NB4 (cell line): Measurements from ENCODE around the gene USH2A.

ENCODE experiments used
- MYC ChIP-seq: IDR thresholded peaks from 2 replicates; pipeline ENCODE4 v1.6.1; 2011; ENCODE audit warnings: low read depth, low read length
- POLR2A ChIP-seq: IDR thresholded peaks from 2 replicates; pipeline ENCODE4 v1.6.1; 2011; ENCODE audit warnings: mild to moderate bottlenecking; ENCODE audit not compliant: insufficient read length; ENCODE audit errors: extremely low read depth
- TF ChIP-seq, protein P1 (sequence below): IDR thresholded peaks from one replicate; pipeline ENCODE4 v1.5.1; 2012; ENCODE audit warnings: low read depth, low read length
- TF ChIP-seq, protein P2 (sequence below): IDR thresholded peaks from 2 replicates; pipeline ENCODE4 v1.6.1; 2011; ENCODE audit warnings: low read depth, low read length

DNA sequence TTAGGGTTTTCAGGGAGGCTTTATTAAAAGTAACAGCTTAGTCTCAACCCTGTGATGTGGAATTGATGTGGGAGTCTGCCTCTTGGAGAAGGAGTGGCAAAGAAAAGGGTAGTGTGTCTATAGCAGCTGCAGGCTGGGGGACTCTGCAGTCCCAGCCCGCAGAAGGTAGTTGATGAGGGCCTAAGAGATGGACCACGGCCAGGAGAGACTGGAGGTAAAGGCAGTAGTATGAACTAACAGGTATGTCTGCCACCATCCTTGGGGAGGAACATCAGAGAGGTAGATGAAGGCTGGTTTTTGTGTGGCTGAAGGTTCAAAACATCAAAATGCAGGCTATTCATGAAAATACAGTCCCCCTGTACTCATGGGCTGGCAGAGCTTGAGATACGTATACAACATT, 744.0 kb downstream of the USH2A start:
- TF ChIP-seq, protein P1, sequence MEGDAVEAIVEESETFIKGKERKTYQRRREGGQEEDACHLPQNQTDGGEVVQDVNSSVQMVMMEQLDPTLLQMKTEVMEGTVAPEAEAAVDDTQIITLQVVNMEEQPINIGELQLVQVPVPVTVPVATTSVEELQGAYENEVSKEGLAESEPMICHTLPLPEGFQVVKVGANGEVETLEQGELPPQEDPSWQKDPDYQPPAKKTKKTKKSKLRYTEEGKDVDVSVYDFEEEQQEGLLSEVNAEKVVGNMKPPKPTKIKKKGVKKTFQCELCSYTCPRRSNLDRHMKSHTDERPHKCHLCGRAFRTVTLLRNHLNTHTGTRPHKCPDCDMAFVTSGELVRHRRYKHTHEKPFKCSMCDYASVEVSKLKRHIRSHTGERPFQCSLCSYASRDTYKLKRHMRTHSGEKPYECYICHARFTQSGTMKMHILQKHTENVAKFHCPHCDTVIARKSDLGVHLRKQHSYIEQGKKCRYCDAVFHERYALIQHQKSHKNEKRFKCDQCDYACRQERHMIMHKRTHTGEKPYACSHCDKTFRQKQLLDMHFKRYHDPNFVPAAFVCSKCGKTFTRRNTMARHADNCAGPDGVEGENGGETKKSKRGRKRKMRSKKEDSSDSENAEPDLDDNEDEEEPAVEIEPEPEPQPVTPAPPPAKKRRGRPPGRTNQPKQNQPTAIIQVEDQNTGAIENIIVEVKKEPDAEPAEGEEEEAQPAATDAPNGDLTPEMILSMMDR = no peak
- TF ChIP-seq, protein P2, sequence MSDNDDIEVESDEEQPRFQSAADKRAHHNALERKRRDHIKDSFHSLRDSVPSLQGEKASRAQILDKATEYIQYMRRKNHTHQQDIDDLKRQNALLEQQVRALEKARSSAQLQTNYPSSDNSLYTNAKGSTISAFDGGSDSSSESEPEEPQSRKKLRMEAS = no peak
- TF ChIP-seq POLR2A = no peak
- TF ChIP-seq MYC = no peak
